K562 (cell line): ENCODE results near the gene XPO6. TPM values are rescaled to one million over a fixed set of nuclear protein-coding genes. Genes with fewer than 3 reads are reported as not detected.

Source experiments
- ATAC-seq: fragments of 200-7000 bp; cut with Tn5 transposase; 3 replicates; pipeline ENCODE4 v1.9.1; 2020; ENCODE audit warnings: moderate library complexity
- BruUV-seq: library from RNA; stranded (reverse); fragments of 400-500 nt; replicated peaks from 2 replicates; lab custom pipeline; 2021; lab: Mats Ljungman, UMichigan
- CTCF ChIA-PET: fragments of 300-600 bp; formaldehyde crosslinking; extraction: SDS; loops from one replicate; lab custom pipeline; 2021; ENCODE audit warnings: low intra/inter-chr PET ratio; lab: Yijun Ruan, JAX
- POLR2A ChIA-PET: fragments of 300-600, 350-650 bp; sonication (Branson Sonifier 250); formaldehyde crosslinking; extraction: SDS; loops from one replicate; lab custom pipeline; 2021; ENCODE audit warnings: antibody characterized with exemption, inconsistent platforms; lab: Yijun Ruan, JAX
- DNase-seq, 4 experiments: peaks; one replicate each; pipeline versions ENCODE4 v3.0.0 to v3.0.0-alpha.2; 2011 to 2018; ENCODE audit warnings: low spot score in 3 of 4, mixed read lengths in 3 of 4; ENCODE audit errors: extremely low read depth in 1 of 4
- FAIRE-seq: peaks from 2 replicates; lab custom pipeline; 2011; peaks lifted over from hg19 to GRCh38; lab: Jason Lieb, UNC
- H2AFZ ChIP-seq: 2 replicates; pipeline ENCODE4 v1.6.0; 2011; ENCODE audit warnings: low read depth, low read length, control low read depth, inconsistent platforms
- H3K27ac ChIP-seq: fragments of 200-600 bp; 3 replicates; pipeline ENCODE4 v1.8.0; 2011; ENCODE audit warnings: low read depth, mild to moderate bottlenecking, control low read depth, inconsistent platforms, low read length, moderate library complexity, mixed read lengths; ENCODE audit errors: extremely low read depth
- H3K27me3 ChIP-seq, 2 experiments: fragments of 300-600 bp in 1 of 2; 2 replicates in 1 of 2; 3 replicates in 1 of 2; pipeline versions ENCODE4 v1.6.0 to v1.8.0; 2011; ENCODE audit warnings: inconsistent platforms in 2 of 2, low read length in 2 of 2, mild to moderate bottlenecking in 1 of 2, mixed read lengths in 1 of 2, moderate library complexity in 1 of 2; ENCODE audit not compliant: control insufficient read depth in 2 of 2, insufficient read depth in 2 of 2
- H3K36me3 ChIP-seq: fragments of 300-600 bp; 3 replicates; pipeline ENCODE4 v1.8.0; 2011; ENCODE audit warnings: mild to moderate bottlenecking, low read length, inconsistent platforms; ENCODE audit not compliant: control insufficient read depth, insufficient read depth
- H3K4me1 ChIP-seq, 2 experiments: fragments of 200-600 bp in 1 of 2; replicated peaks in 1 of 2; 2 replicates in 1 of 2; 3 replicates in 1 of 2; pipeline versions ENCODE4 v1.5.1 to v1.8.0; 2011; ENCODE audit warnings: inconsistent platforms in 2 of 2, low read length in 2 of 2, mild to moderate bottlenecking in 1 of 2, mixed read lengths in 1 of 2, moderate library complexity in 1 of 2; ENCODE audit not compliant: control insufficient read depth in 2 of 2, insufficient read depth in 2 of 2
- H3K4me2 ChIP-seq: 2 replicates; pipeline ENCODE4 v1.6.1; 2011; ENCODE audit warnings: low read length, control low read depth, inconsistent platforms, mixed read lengths; ENCODE audit not compliant: insufficient read depth
- H3K4me3 ChIP-seq: fragments of 200-600 bp; sonication (generic), shearing (Covaris generic); 2 replicates; pipeline ENCODE4 v1.5.1; 2016; ENCODE audit warnings: control low read depth, inconsistent platforms
- H3K79me2 ChIP-seq: fragments of 200-600 bp; 3 replicates; pipeline ENCODE4 v1.8.0; 2011; ENCODE audit warnings: low read length, inconsistent platforms; ENCODE audit not compliant: control insufficient read depth, insufficient read depth
- H3K9ac ChIP-seq, 2 experiments: 2 replicates each; pipeline versions ENCODE4 v1.6.0 to v1.6.1; 2011; ENCODE audit warnings: low read depth in 2 of 2, low read length in 2 of 2, control low read depth in 1 of 2, inconsistent platforms in 1 of 2, mild to moderate bottlenecking in 1 of 2, mixed read lengths in 1 of 2; ENCODE audit not compliant: insufficient read depth in 1 of 2
- H3K9me1 ChIP-seq: one replicate; pipeline ENCODE4 v1.6.0; 2011; ENCODE audit warnings: inconsistent platforms, mild to moderate bottlenecking, low read length, moderate library complexity; ENCODE audit not compliant: control insufficient read depth, insufficient read depth
- H3K9me3 ChIP-seq: replicated peaks from 2 replicates; pipeline ENCODE4 v1.5.1; 2011; ENCODE audit warnings: low read depth, low read length, inconsistent platforms; ENCODE audit not compliant: control insufficient read depth, insufficient read depth
- H4K20me1 ChIP-seq: replicated peaks from 2 replicates; pipeline ENCODE4 v1.6.1; 2011; ENCODE audit warnings: low read length, inconsistent platforms, mixed read lengths; ENCODE audit not compliant: control insufficient read depth, insufficient read depth
- ELF1 ChIP-seq: fragments of 200-800 bp; sonication (Bioruptor generic); IDR thresholded peaks from 2 replicates; pipeline ENCODE4 v1.6.1; 2016; ENCODE audit warnings: missing genetic modification characterization, missing compliant biosample characterization
- ELF4 ChIP-seq: fragments of 450-650 bp; formaldehyde crosslinking; IDR thresholded peaks from 2 replicates; pipeline ENCODE4 v1.4.0; 2022; ENCODE audit warnings: missing genetic modification characterization
- HMGXB4 ChIP-seq: sonication (generic); formaldehyde crosslinking; IDR thresholded peaks from 2 replicates; pipeline ENCODE4 v1.8.1; 2023; ENCODE audit warnings: mild to moderate bottlenecking, missing genetic modification reagents
- SMAD4 ChIP-seq: fragments of 250-450 bp; sonication (Bioruptor Pico); conservative IDR thresholded peaks from 2 replicates; pipeline ENCODE4 v1.8.0; 2021; ENCODE audit warnings: inconsistent platforms, mild to moderate bottlenecking, moderate library complexity
- SMARCA5 ChIP-seq: fragments of 450-650 bp; IDR thresholded peaks from 2 replicates; pipeline ENCODE4 v1.6.1; 2016
- TARDBP ChIP-seq: fragments of 450-650 bp; IDR thresholded peaks from 2 replicates; pipeline ENCODE4 v1.6.1; 2016
- U2AF2 ChIP-seq: fragments of 200-400 bp; formaldehyde crosslinking; optimal IDR thresholded peaks from 2 replicates; pipeline ENCODE3; 2017; ENCODE audit warnings: low read depth, mild to moderate bottlenecking, low read length
- ZNF449 ChIP-seq: fragments of 250-450 bp; sonication (Bioruptor Pico); IDR thresholded peaks from 2 replicates; pipeline ENCODE4 v1.8.0; 2022; ENCODE audit warnings: moderate library complexity, mild to moderate bottlenecking, inconsistent platforms
- ZNF778 ChIP-seq: fragments of 450-650 bp; formaldehyde crosslinking; IDR thresholded peaks from 2 replicates; pipeline ENCODE4 v1.4.0; 2020; ENCODE audit warnings: mild to moderate bottlenecking, moderate library complexity
- WGBS: fragments of 100-300 bp; shearing (Covaris generic); methylation state at CpG from one replicate; pipeline ENCODE4 v1.1.6; 2016; ENCODE audit warnings: low coverage, mixed read lengths; ENCODE audit not compliant: insufficient coverage; ENCODE audit errors: missing lambda C conversion rate; 5-methylcytosine and 5-hydroxymethylcytosine counted together
- in situ Hi-C: fragments of 300-500 bp; cut with MboI; formaldehyde crosslinking; loops from 4 replicates; pipeline ENCODE4 v1.15.0; 2018; ENCODE audit warnings: inconsistent platforms, mixed read lengths
- intact Hi-C: fragments of 100-400 bp; cut with micrococcal nuclease; formaldehyde crosslinking; loops from 2 replicates; pipeline ENCODE4 v1.14.2; 2022
- polyA plus RNA-seq, 8 experiments: library from polyadenylated mRNA; depleted of rRNA in 4 of 8; stranded (reverse) in 5 of 8; unstranded in 3 of 8; fragments of >200 nt; fragmentation: Nextera tagmentation in 2 of 8; fragmentation: Illumina TruSeq in 1 of 8; extraction: Ambion mirVana in 2 of 8; extraction: Trizol in 1 of 8; gene quantifications; 2 replicates each; pipeline versions ENCODE4 v1.2.1 to v1.2.3, GENCODE V29; 2011 to 2014; ENCODE audit warnings: inconsistent platforms in 1 of 8, missing spikeins in 1 of 8
- total RNA-seq, 7 experiments: library from RNA; depleted of rRNA in 6 of 7; stranded (reverse); fragments of >200 nt in 6 of 7; fragmentation: Illumina TruSeq in 2 of 7; extraction: Trizol in 2 of 7; gene quantifications; 2 replicates each; pipeline versions ENCODE4 v1.2.1 to v1.2.3, GENCODE V29; 2011 to 2021; ENCODE audit warnings: low replicate concordance in 1 of 7

The XPO6 gene
- total and polyA plus RNA-seq, 9 of the 15 experiments (the other 6 are each of a cell fraction or from before 2014, with no cell fraction given): 11.2 to 196 (median 119) TPM

GRCh38 chr16:28107232-28107631, 104.5 kb downstream of the XPO6 start:
- H3K9me1 ChIP-seq: no peaks in the 10 kb centered on the region
- H3K4me2 ChIP-seq: no peak overlapping the region
- H3K4me1 ChIP-seq: peaks cover 2 to 10% of the 10 kb centered on the region in 2 experiments; a peak in 2 of 5 replicates
- no peaks in the 10 kb centered on the region; the same call in 1 of the 3 replicates for H3K79me2 ChIP-seq
- WGBS: 90% methylated on average over 8 of the region's 8 CpGs
- ChIA-PET CTCF (no interaction called here), POLR2A (interaction anchor here (0.7 to 1.2 kb wide), 3 partner anchors 11 to 449 kb away, joined by 3 to 4 read pairs (median 3); no protein-coding TSS in a partner anchor)
- BruUV-seq: no TSS peak
- H3K36me3 ChIP-seq: peaks cover 99% of the 10 kb centered on the region
- ATAC-seq (no peak), DNase-seq (no peak), FAIRE-seq (no peak)
- no peak overlapping the region for H3K9ac ChIP-seq
- intact Hi-C loops: no loop called here
- no peak overlapping the region for H2AFZ ChIP-seq
- no peaks in the 10 kb centered on the region for H3K9me3 ChIP-seq
- H3K27me3 ChIP-seq: no peaks in the 10 kb centered on the region
- no peak overlapping the region for H3K27ac ChIP-seq
- H4K20me1 ChIP-seq: peaks cover 10% of the 10 kb centered on the region; the same call in 1 of the 2 replicates
- H3K4me3 ChIP-seq: no peak overlapping the region
- TF ChIP-seq U2AF2 (no peak), ZNF449 (no peak), ELF1 (tag) (no peak), TARDBP (no peak), SMAD4 (CRISPR knock-in tag) (no peak), ELF4 (CRISPR knock-in tag) (no peak), SMARCA5 (no peak), HMGXB4 (CRISPR knock-in tag) (no peak), ZNF778 (no peak)
- in situ Hi-C loops: no loop called here
